ENCODE data around the gene IGIP.

Gene IGIP

DNA sequence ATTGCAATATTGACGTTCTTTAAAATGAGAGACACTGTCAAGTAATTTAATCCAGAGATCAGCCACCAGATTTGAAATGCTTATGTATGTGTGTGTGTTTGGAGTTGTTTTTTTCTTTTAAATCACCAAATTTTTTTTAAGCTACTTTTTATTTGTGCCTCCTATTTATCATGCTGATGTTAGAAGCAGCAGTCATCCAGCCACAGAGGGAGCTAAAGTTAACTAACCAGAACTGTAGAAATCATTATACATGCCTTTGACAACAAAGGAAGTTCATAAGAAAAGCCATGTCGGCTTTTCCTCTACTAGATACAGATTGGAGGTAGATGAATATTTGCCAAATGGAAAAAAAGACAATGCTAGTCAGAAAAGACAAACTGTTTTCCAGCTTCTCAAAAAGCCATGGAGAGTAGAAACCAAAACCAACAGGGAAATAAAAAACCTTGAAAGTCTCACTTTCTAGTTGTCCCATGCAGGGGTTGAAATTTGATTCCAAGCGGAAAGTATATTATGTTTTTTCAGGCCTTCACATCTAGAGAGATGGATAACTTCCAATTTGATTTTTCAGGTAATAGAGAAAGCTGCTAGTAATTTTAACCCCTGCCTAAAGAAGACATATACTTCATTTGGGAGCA lies 7.3 kb upstream of the IGIP start:
- TF ChIP-seq POLR2AphosphoS5 (IDR thresholded peaks at IDR 0.05; ENCODE audit: low read depth, low read length) (no peak), FOXP2 (optimal IDR thresholded peaks at IDR 0.05; ENCODE audit: borderline replicate concordance, extremely low read depth, extremely low read length, insufficient read depth) (no peak)

DNA sequence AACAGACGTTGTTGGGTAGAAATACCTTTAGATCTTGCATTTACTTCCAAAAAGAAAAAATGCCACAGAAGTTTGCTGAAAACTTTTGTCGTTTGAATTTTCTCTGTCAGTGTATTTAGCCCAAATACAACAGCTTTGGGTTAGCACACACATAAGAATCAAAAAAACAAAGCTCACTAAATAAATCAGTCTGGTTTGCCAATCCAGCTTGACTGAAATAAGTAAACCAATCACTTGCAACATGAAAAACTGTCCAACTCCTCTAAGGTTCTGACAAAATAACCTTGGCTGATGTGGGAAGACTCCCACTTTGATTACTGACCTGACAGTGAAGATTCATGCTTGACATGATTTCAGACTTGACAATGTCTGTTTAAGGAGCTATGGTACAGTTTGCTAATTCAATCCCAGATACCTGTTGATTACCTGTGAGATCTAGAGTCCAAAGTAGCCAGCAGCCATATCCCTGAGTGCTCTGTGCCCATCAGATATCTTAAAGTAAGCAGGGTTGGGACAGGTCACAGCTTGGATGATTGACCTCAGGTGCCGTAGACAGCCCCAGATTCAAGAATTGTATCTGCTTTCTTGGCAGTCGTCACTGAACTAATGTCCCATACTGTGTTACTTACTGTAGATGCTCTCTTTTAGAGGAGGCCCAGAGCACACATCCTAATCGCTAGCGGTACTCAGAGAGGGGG lies 727 bp downstream of the IGIP start:
- TF ChIP-seq, protein P1, sequence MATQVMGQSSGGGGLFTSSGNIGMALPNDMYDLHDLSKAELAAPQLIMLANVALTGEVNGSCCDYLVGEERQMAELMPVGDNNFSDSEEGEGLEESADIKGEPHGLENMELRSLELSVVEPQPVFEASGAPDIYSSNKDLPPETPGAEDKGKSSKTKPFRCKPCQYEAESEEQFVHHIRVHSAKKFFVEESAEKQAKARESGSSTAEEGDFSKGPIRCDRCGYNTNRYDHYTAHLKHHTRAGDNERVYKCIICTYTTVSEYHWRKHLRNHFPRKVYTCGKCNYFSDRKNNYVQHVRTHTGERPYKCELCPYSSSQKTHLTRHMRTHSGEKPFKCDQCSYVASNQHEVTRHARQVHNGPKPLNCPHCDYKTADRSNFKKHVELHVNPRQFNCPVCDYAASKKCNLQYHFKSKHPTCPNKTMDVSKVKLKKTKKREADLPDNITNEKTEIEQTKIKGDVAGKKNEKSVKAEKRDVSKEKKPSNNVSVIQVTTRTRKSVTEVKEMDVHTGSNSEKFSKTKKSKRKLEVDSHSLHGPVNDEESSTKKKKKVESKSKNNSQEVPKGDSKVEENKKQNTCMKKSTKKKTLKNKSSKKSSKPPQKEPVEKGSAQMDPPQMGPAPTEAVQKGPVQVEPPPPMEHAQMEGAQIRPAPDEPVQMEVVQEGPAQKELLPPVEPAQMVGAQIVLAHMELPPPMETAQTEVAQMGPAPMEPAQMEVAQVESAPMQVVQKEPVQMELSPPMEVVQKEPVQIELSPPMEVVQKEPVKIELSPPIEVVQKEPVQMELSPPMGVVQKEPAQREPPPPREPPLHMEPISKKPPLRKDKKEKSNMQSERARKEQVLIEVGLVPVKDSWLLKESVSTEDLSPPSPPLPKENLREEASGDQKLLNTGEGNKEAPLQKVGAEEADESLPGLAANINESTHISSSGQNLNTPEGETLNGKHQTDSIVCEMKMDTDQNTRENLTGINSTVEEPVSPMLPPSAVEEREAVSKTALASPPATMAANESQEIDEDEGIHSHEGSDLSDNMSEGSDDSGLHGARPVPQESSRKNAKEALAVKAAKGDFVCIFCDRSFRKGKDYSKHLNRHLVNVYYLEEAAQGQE (IDR thresholded peaks at IDR 0.05; ENCODE audit: insufficient read depth in 1 of 2, low read depth in 2 of 2, low read length in 2 of 2): no peak
- TF ChIP-seq FOXP2 (optimal IDR thresholded peaks at IDR 0.05; ENCODE audit: borderline replicate concordance, extremely low read depth, extremely low read length, insufficient read depth) (no peak), POLR2AphosphoS5 (IDR thresholded peaks at IDR 0.05; ENCODE audit: low read depth, low read length) (no peak), TAF1 (IDR thresholded peaks at IDR 0.05; ENCODE audit: borderline replicate concordance, insufficient read depth, low read length) (no peak), SIN3A (IDR thresholded peaks at IDR 0.05; ENCODE audit: borderline replicate concordance, insufficient read depth, low read length) (no peak)

DNA sequence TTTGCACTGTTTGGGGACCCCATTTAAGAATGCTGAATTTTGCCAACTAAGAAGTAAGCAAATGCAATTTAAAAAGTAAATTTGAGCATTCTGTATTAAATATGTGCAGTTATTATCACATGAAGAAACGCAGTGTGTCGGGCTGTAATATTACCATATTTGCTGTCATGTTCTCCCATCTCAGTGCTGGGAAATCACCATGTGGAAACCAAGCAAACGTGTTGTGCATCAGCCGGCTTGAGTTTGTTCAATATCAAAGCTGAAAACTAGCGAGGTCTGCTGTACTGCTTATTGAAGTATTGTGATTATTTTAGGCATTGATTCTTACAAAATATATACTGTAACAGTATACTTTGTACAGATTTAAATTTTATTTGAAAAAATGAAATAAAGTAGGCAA lies 2.6 kb downstream of the IGIP start:
- TF ChIP-seq FOXP2 (optimal IDR thresholded peaks at IDR 0.05; ENCODE audit: borderline replicate concordance, extremely low read depth, extremely low read length, insufficient read depth) (no peak), TAF1 (IDR thresholded peaks at IDR 0.05; ENCODE audit: borderline replicate concordance, insufficient read depth, low read length) (no peak), SIN3A (IDR thresholded peaks at IDR 0.05; ENCODE audit: borderline replicate concordance, insufficient read depth, low read length) (no peak), POLR2AphosphoS5 (IDR thresholded peaks at IDR 0.05; ENCODE audit: low read depth, low read length) (no peak)
- TF ChIP-seq, protein P1 (IDR thresholded peaks at IDR 0.05; ENCODE audit: insufficient read depth in 1 of 2, low read depth in 2 of 2, low read length in 2 of 2): no peak

DNA sequence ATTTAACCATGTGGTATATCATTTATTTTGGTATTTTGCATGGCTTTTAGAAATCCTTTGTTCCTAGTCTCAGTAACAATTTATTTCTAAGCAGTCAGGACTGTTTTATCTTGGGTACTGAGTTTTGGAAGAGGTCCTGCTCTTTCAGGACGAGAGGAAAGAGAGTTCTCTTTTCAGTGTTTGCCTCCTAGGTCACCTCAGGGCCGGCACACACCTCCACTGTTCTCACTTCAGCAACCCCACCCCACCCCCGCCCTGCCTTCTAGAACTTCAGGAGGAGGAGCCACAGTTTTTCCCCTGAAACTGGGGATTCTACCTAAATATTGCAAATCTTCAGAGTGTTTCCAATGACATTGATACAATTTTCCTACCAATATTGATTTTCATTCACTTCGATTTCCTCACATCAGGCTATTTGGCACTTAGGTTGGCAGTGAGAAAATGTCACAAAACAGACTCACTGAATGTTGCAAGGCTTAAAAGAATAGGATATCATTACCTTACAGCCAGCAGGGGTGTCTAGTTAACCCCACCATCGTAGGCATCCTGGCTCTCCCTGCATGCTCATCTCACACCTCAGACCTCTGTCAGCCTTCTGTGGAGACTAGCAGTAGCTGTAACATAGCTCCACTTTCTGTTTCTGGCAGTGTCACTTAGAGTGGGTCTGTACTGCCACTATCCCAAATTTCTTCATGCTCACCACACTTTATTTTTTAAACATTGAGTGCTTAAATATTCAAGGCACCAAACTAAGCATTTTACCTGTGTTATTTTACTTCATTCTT lies 5.4 kb downstream of the IGIP start:
- TF ChIP-seq FOXP2 (optimal IDR thresholded peaks at IDR 0.05; ENCODE audit: borderline replicate concordance, extremely low read depth, extremely low read length, insufficient read depth) (no peak), TAF1 (IDR thresholded peaks at IDR 0.05; ENCODE audit: borderline replicate concordance, insufficient read depth, low read length) (no peak), POLR2AphosphoS5 (IDR thresholded peaks at IDR 0.05; ENCODE audit: low read depth, low read length) (no peak), SIN3A (IDR thresholded peaks at IDR 0.05; ENCODE audit: borderline replicate concordance, insufficient read depth, low read length) (no peak)
- TF ChIP-seq, protein P1 (IDR thresholded peaks at IDR 0.05; ENCODE audit: insufficient read depth in 1 of 2, low read depth in 2 of 2, low read length in 2 of 2): no peak

DNA sequence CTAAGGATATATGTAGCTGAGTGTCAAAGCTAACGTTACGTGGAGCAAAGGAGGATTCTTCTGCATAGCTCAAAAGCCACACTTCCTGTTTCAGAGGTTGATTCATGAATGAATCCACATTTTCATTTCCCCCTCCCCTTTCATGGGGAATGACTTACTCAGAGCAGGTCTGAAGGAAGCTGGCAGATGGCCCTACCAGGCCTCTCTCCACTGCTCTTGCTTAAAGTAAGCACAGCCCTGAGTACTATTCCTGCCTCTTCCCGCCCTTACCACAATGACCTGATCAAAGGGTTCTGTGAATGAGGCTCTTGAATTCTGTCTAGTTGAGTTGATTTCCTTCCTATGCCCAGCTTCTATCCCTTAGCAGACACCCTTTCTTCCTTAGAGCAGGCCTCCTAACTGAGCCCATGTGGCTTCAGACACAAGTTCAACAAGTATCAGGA lies 6.3 kb downstream of the IGIP start:
- TF ChIP-seq SIN3A (IDR thresholded peaks at IDR 0.05; ENCODE audit: borderline replicate concordance, insufficient read depth, low read length): peak; percentile 92
- TF ChIP-seq POLR2AphosphoS5 (IDR thresholded peaks at IDR 0.05; ENCODE audit: low read depth, low read length): peak; percentile 73
- TF ChIP-seq, protein P1 (IDR thresholded peaks at IDR 0.05; ENCODE audit: insufficient read depth in 1 of 2, low read depth in 2 of 2, low read length in 2 of 2): peak in 1 of 2 experiments; percentile 55; a peak in 1 of 4 replicates
- no peak for TF ChIP-seq FOXP2 (optimal IDR thresholded peaks at IDR 0.05; ENCODE audit: borderline replicate concordance, extremely low read depth, extremely low read length, insufficient read depth)
- TF ChIP-seq TAF1 (IDR thresholded peaks at IDR 0.05; ENCODE audit: borderline replicate concordance, insufficient read depth, low read length): no peak

Data from PFSK-1 (cell line).